ENCODE measurements around the gene PWWP2B. TPM values are rescaled to one million over a fixed set of nuclear protein-coding genes. Genes with fewer than 3 reads are reported as not detected.
A peak's percentile ranks its signal among the peaks of the same experiment; 100 is the strongest.

Gene PWWP2B
- total RNA-seq, 2 donors from 2014 or later, result 51.9 to 55.3 TPM

DNA sequence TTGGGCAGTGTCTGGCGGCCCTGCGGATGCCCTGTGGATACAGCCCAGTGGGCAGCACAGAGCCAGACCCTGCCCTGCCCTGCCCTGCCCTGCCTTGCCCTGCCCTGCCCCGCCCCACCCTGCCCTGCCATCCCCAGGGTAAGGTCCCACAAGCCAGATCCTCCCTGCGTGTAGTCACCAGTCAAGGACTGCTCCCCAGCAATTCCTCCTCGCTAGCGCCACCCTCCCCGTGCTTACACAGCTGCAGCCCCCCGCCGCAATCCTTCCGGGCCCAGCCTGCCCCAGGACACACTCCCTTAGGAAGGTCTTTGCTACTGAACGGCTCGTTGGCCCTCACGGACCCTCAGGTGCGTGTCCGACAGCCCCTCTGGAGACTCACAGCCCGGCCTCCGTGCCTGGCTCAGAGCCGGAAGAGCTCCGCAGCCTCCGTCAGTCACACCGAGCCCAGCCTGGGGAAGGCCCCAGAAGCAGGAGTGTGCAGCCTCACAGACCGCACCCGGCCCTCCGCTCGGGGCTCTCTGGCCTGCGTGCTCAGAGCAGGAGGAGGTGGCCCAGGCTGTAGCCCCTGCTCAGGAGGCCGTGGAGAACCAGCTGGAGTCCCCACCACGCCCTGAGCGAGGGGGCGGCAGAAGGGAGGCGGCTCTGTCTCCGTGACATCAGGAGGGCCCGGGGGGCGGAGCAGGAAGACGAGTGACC is 68.3 kb downstream of the PWWP2B start:
- peak; percentile 51 to 67 for DNase-seq
- ATAC-seq, result peak; percentile 30

DNA sequence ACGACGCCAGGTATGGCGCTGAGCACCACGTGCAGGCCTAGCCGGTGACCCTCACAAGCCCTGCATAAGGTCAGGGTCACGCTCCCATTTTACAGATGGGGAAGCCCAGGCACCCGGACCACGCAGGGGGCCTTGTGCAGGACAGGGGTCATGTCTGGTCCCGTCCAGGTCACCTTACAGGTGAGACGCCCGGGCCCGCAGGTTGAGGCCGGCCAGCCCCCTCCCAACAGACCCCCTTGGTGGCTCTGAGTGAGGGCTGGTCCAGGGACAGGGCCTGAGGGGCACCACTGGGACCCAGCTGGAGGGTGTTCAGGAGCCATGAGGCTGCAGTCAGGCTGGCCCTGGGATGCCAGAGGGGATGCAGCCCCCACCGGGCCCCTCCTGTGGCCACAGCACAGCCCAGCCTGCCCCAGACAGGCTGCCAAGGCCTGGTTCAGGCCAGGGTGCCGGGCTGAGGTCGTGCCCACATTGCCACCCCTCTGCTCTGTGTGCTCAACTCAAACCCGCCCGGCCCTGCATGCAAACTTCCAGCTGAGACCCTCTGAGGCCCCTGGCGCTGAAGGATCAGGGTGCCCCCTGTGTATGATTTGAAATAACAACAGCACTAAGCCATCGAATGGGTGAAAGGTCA is 69.0 kb downstream of the PWWP2B start:
- intact Hi-C loops (cut with DNase I, micrococcal nuclease), result loop anchor here in 1 of 2 donors (10.0 kb wide), 1 partner anchor 169 kb away; no protein-coding TSS in a partner anchor
- ATAC-seq (no peak), DNase-seq (peak in 1 of 2 donors; percentile 28)

More for the DNA sequence above, 68.3 kb downstream of the PWWP2B start:
- intact Hi-C loops (cut with DNase I, micrococcal nuclease), result loop anchor here in 1 of 2 donors (10.0 kb wide), 1 partner anchor 169 kb away; no protein-coding TSS in a partner anchor

DNA sequence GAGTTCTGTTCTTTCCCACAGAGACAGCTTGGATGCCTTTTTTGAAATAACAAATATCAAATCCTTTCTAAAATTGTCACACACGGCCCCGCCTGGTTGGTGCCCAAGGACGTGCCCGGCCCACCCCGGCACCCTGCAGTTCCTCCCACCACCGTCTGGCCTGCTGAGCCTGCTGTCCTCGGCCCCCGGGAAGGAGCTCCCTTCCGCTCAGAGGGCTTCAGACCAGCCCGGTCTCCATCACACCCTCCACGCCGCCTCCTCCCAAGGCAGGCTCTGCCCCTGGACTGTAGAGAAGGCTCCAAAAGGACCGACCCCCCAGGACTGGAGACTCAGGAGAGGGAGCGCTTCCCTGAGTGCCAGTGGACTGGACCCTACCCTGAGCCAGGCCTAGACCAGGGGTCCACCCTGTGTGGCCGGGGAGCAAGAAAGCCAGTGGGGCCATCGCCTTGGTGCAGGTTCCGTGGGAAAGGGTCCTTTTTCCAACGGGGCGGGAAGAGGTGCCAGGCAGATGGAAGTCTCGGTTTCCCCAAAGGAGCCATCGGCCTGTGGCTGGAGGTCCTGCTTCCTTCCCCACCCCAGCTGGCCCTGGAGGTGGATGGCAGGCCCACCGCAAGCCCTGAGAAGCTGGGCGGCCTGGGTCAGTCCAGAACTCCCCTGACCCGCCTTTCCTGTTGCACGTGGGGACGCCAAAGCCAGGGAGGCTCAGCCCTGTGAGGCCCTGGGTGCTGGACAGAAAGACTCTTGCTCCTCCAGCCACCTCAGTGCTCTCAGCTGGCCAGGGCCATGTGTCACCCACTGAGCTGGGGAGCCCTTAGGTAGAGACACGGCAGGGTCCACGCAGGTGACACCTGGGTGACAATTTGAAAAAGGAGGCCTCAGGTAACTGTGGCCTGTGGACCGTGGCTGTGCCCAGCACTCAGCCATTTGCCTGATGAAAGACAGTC is 69.8 kb downstream of the PWWP2B start:
- no peak for ATAC-seq
- peak in 1 of 2 donors; percentile 28 for DNase-seq
- intact Hi-C loops (cut with DNase I, micrococcal nuclease), result loop anchor here in 1 of 2 donors (10.0 kb wide), 1 partner anchor 168 kb away; no protein-coding TSS in a partner anchor

Other genes with a start within 250 kb of the PWWP2B start
- gene DPYSL4, start 210.3 kb upstream of the PWWP2B start, total RNA-seq, result under 1 TPM in 1 of 2 donors, not detected in 1; 0.45 TPM
- 10 to 100 TPM in 1 of 2 donors, 1 to 10 TPM in 1; 8.4 to 10.0 TPM for gene STK32C, start 89.2 kb upstream of the PWWP2B start, total RNA-seq
- 1 to 10 TPM; 6.5 to 9.2 TPM for gene LRRC27, start 65.0 kb upstream of the PWWP2B start, total RNA-seq
- gene INPP5A, start 140.6 kb downstream of the PWWP2B start, total RNA-seq, result 10 to 100 TPM; 35.6 to 42.2 TPM